RWPE2 (cell line): ENCODE results near the gene LHFPL3.

Experiments used
- ATAC-seq: fragments of 200-7000 bp; cut with Tn5 transposase; 3 replicates; pipeline ENCODE4 v1.9.1; 2021; ENCODE audit warnings: low read depth
- DNase-seq: peaks from one replicate; pipeline ENCODE4 v3.0.0-alpha.2; 2020; ENCODE audit warnings: low spot score
- H3K27ac ChIP-seq: fragments of 450-650 bp; 2 replicates; pipeline ENCODE4 v1.5.1; 2017; ENCODE audit warnings: mild to moderate bottlenecking; ENCODE audit not compliant: poor library complexity, severe bottlenecking
- H3K27me3 ChIP-seq: fragments of 250-450 bp; sonication (Bioruptor Pico); 2 replicates; pipeline ENCODE4 v1.5.1; 2021; ENCODE audit warnings: mild to moderate bottlenecking, moderate library complexity; ENCODE audit not compliant: insufficient read depth, poor library complexity, severe bottlenecking
- H3K36me3 ChIP-seq: fragments of 250-450 bp; sonication (Bioruptor Pico); 2 replicates; pipeline ENCODE4 v1.5.1; 2020; ENCODE audit warnings: low read depth, mild to moderate bottlenecking, moderate library complexity
- H3K4me1 ChIP-seq: fragments of 250-450 bp; sonication (Bioruptor Pico); 2 replicates; pipeline ENCODE4 v1.5.1; 2021; ENCODE audit warnings: mild to moderate bottlenecking, moderate library complexity; ENCODE audit not compliant: insufficient read depth, poor library complexity, severe bottlenecking
- H3K4me3 ChIP-seq: fragments of 250-450 bp; sonication (Bioruptor Pico); 2 replicates; pipeline ENCODE4 v1.5.1; 2021; ENCODE audit warnings: mild to moderate bottlenecking, moderate library complexity; ENCODE audit not compliant: severe bottlenecking
- H3K9me3 ChIP-seq: fragments of 250-450 bp; sonication (Bioruptor Pico); 2 replicates; pipeline ENCODE4 v1.5.1; 2021; ENCODE audit warnings: mild to moderate bottlenecking, moderate library complexity; ENCODE audit not compliant: severe bottlenecking
- CTCF ChIP-seq: fragments of 450-650 bp; IDR thresholded peaks from one replicate; pipeline ENCODE4 v1.5.1; 2017; ENCODE audit warnings: mild to moderate bottlenecking, moderate library complexity; ENCODE audit not compliant: poor library complexity, severe bottlenecking

Gene LHFPL3

GRCh38 chr7:104818961-104819880 is 490.8 kb downstream of the LHFPL3 start:
- DNase-seq = no peak
- Histone ChIP-seq H3K9me3 (no peaks in the 10 kb centered on the region), H3K4me3 (no peak overlapping the region), H3K4me1 (no peaks in the 10 kb centered on the region), H3K36me3 (no peaks in the 10 kb centered on the region), H3K27me3 (no peaks in the 10 kb centered on the region), H3K27ac (no peak overlapping the region)
- ATAC-seq = no peak
- no peak for TF ChIP-seq CTCF

- Histone ChIP-seq H3K36me3 (no peaks in the 10 kb centered on the region), H3K27ac (no peak overlapping the region), H3K4me3 (no peak overlapping the region), H3K27me3 (no peaks in the 10 kb centered on the region), H3K4me1 (no peaks in the 10 kb centered on the region), H3K9me3 (no peaks in the 10 kb centered on the region)
- DNase-seq (no peak), ATAC-seq (no peak)
- TF ChIP-seq CTCF = no peak
Observed at GRCh38 chr7:104820836-104821535, 492.6 kb downstream of the LHFPL3 start.

- Histone ChIP-seq H3K27me3 (no peaks in the 10 kb centered on the region), H3K27ac (no peak overlapping the region), H3K9me3 (no peaks in the 10 kb centered on the region), H3K4me3 (no peak overlapping the region), H3K36me3 (no peaks in the 10 kb centered on the region), H3K4me1 (no peaks in the 10 kb centered on the region)
- ATAC-seq (no peak), DNase-seq (no peak)
- TF ChIP-seq CTCF = no peak
Observed at GRCh38 chr7:104823177-104823576, 494.8 kb downstream of the LHFPL3 start.

- Histone ChIP-seq H3K4me1 (no peaks in the 10 kb centered on the region), H3K36me3 (no peaks in the 10 kb centered on the region), H3K4me3 (no peak overlapping the region), H3K27ac (no peak overlapping the region), H3K27me3 (no peaks in the 10 kb centered on the region), H3K9me3 (no peaks in the 10 kb centered on the region)
- no peak for TF ChIP-seq CTCF
- no peak for DNase-seq
- ATAC-seq = no peak
Observed at GRCh38 chr7:104825099-104825498, 496.7 kb downstream of the LHFPL3 start.
